Activated CD4-positive, alpha-beta T cell treated with anti-CD3 and anti-CD28 coated beads, Interleukin-2, amount 10 ng/mL, durations not matched to agents 7 days and 5 days (primary cell): ENCODE measurements around the gene IFNA21. TPM values are rescaled to one million over a fixed set of nuclear protein-coding genes. Genes with fewer than 3 reads are reported as not detected.
"Not testable (repeated sequence)": the region's sequence is repeated elsewhere in the genome, so short reads cannot be mapped to it uniquely, and the experiment has no call there.

ENCODE experiments used
- CTCF ChIA-PET: fragments of 350-600 bp; sonication (Branson Sonifier 250); formaldehyde crosslinking; loops from one replicate; lab custom pipeline; 2021; ENCODE audit warnings: antibody characterized with exemption; lab: Charles Lee
- POLR2A ChIA-PET: fragments of 350-600 bp; sonication (Branson Sonifier 250); formaldehyde crosslinking; loops from one replicate; lab custom pipeline; 2021; ENCODE audit warnings: antibody characterized with exemption; lab: Charles Lee
- DNase-seq: peaks from one replicate; pipeline ENCODE4 v3.0.0-alpha.2; 2020
- H3K27ac Mint-ChIP-seq: one replicate; pipeline ENCODE4 v1.8.0; 2021; ENCODE audit warnings: mild to moderate bottlenecking, moderate library complexity, mixed read lengths
- H3K27me3 Mint-ChIP-seq: one replicate; pipeline ENCODE4 v1.8.0; 2021; ENCODE audit warnings: mixed read lengths
- H3K36me3 Mint-ChIP-seq: one replicate; pipeline ENCODE4 v1.8.0; 2021; ENCODE audit warnings: low read depth, mixed read lengths
- H3K4me1 Mint-ChIP-seq: one replicate; pipeline ENCODE4 v1.8.0; 2021; ENCODE audit warnings: mixed read lengths
- H3K4me3 Mint-ChIP-seq: one replicate; pipeline ENCODE4 v1.8.0; 2021; ENCODE audit warnings: mild to moderate bottlenecking, moderate library complexity, mixed read lengths
- H3K9me3 Mint-ChIP-seq: one replicate; pipeline ENCODE4 v1.8.0; 2021; ENCODE audit warnings: mixed read lengths
- total RNA-seq, 2 experiments: library from RNA; stranded (reverse); gene quantifications; one replicate each; pipeline ENCODE4 v1.2.3, GENCODE V29; 2021

IFNA21 gene
- total RNA-seq: not detected

GRCh38 chr9:21166560-21166959, at the start of gene IFNA21:
IFNA21 (minus strand) TSS chr9:21166660; CDS start chr9:21166612, 48 bp downstream.
- H3K36me3 Mint-ChIP-seq, H3K9me3 Mint-ChIP-seq, POLR2A ChIA-PET, H3K27ac Mint-ChIP-seq, DNase-seq, H3K4me3 Mint-ChIP-seq, CTCF ChIA-PET: not testable (repeated sequence)
- H3K27me3 Mint-ChIP-seq: peaks cover 23% of the 10 kb centered on the region
- H3K4me1 Mint-ChIP-seq: peaks cover 23% of the 10 kb centered on the region

GRCh38 chr9:21213411-21214326, 47.2 kb upstream of the IFNA21 start:
- POLR2A ChIA-PET, DNase-seq, H3K27ac Mint-ChIP-seq, H3K4me1 Mint-ChIP-seq, H3K9me3 Mint-ChIP-seq, H3K36me3 Mint-ChIP-seq, H3K4me3 Mint-ChIP-seq: not testable (repeated sequence)
- CTCF ChIA-PET: interaction anchor here (1.1 kb wide), 1 partner anchor 182 kb away, joined by 3 read pairs; no protein-coding TSS in a partner anchor
- H3K27me3 Mint-ChIP-seq: peaks cover 12% of the 10 kb centered on the region

- H3K4me3 Mint-ChIP-seq, DNase-seq, CTCF ChIA-PET, H3K27me3 Mint-ChIP-seq, H3K27ac Mint-ChIP-seq, H3K9me3 Mint-ChIP-seq, POLR2A ChIA-PET, H3K36me3 Mint-ChIP-seq, H3K4me1 Mint-ChIP-seq: not testable (repeated sequence)
Observed at GRCh38 chr9:21212160-21212559, 45.7 kb upstream of the IFNA21 start.

- H3K4me3 Mint-ChIP-seq, H3K4me1 Mint-ChIP-seq, H3K9me3 Mint-ChIP-seq, POLR2A ChIA-PET, DNase-seq, CTCF ChIA-PET, H3K36me3 Mint-ChIP-seq, H3K27me3 Mint-ChIP-seq, H3K27ac Mint-ChIP-seq: not testable (repeated sequence)
Observed at GRCh38 chr9:21210782-21211181, 44.3 kb upstream of the IFNA21 start.

GRCh38 chr9:21210311-21210710, 43.9 kb upstream of the IFNA21 start:
- CTCF ChIA-PET: no interaction called here
- no peaks in the 10 kb centered on the region for H3K36me3 Mint-ChIP-seq

GRCh38 chr9:21207043-21207442, 40.6 kb upstream of the IFNA21 start, which contains the start of gene IFNA10:
IFNA10 (minus strand) TSS chr9:21207143; CDS start chr9:21207097, 46 bp downstream.
- DNase-seq, CTCF ChIA-PET, H3K4me1 Mint-ChIP-seq: not testable (repeated sequence)

More at GRCh38 chr9:21210311-21210710, 43.9 kb upstream of the IFNA21 start:
- no peak for DNase-seq
- Mint-ChIP-seq H3K4me3 (no peak overlapping the region), H3K4me1 (peaks cover 4% of the 10 kb centered on the region), H3K9me3 (no peaks in the 10 kb centered on the region), H3K27ac (no peak overlapping the region), H3K27me3 (peaks cover 10% of the 10 kb centered on the region)
- POLR2A ChIA-PET: no interaction called here

GRCh38 chr9:21205204-21205603, 38.7 kb upstream of the IFNA21 start:
- H3K9me3 Mint-ChIP-seq: no peaks in the 10 kb centered on the region
- no peak overlapping the region for H3K27ac Mint-ChIP-seq
- H3K4me1 Mint-ChIP-seq: no peaks in the 10 kb centered on the region
- no peak overlapping the region for H3K4me3 Mint-ChIP-seq
- DNase-seq: no peak
- ChIA-PET CTCF (no interaction called here), POLR2A (no interaction called here)
- no peaks in the 10 kb centered on the region for H3K36me3 Mint-ChIP-seq
- peaks cover 33% of the 10 kb centered on the region for H3K27me3 Mint-ChIP-seq

More at GRCh38 chr9:21207043-21207442, 40.6 kb upstream of the IFNA21 start, which contains the start of gene IFNA10:
- H3K27ac Mint-ChIP-seq, H3K9me3 Mint-ChIP-seq, POLR2A ChIA-PET, H3K4me3 Mint-ChIP-seq, H3K36me3 Mint-ChIP-seq: not testable (repeated sequence)
- H3K27me3 Mint-ChIP-seq: peaks cover 21% of the 10 kb centered on the region

- H3K27me3 Mint-ChIP-seq: peaks cover 38% of the 10 kb centered on the region
- H3K27ac Mint-ChIP-seq, DNase-seq, H3K9me3 Mint-ChIP-seq, CTCF ChIA-PET, H3K4me3 Mint-ChIP-seq, H3K4me1 Mint-ChIP-seq, H3K36me3 Mint-ChIP-seq, POLR2A ChIA-PET: not testable (repeated sequence)
Observed at GRCh38 chr9:21202105-21202504, 35.6 kb upstream of the IFNA21 start, which contains the start of gene IFNA7. IFNA7 (minus strand) TSS chr9:21202205; CDS start chr9:21202165, 40 bp downstream.

- not testable (repeated sequence) for H3K9me3 Mint-ChIP-seq, H3K27me3 Mint-ChIP-seq, H3K27ac Mint-ChIP-seq, H3K36me3 Mint-ChIP-seq, H3K4me1 Mint-ChIP-seq
- DNase-seq: peak; percentile 64
- ChIA-PET POLR2A (interaction anchor here (0.6 kb wide), 1 partner anchor 58 kb away, joined by 8 read pairs; no protein-coding TSS in a partner anchor), CTCF (interaction anchor here (0.6 to 1.2 kb wide), 5 partner anchors 9 to 140 kb away, joined by 3 to 5 read pairs (median 3); partner anchors contain the start of gene KLHL9)
- H3K4me3 Mint-ChIP-seq: peak overlapping the region; percentile 25
Observed at GRCh38 chr9:21194867-21195776, 28.7 kb upstream of the IFNA21 start.

- H3K27ac Mint-ChIP-seq, H3K4me3 Mint-ChIP-seq, CTCF ChIA-PET, DNase-seq, POLR2A ChIA-PET, H3K9me3 Mint-ChIP-seq, H3K4me1 Mint-ChIP-seq, H3K36me3 Mint-ChIP-seq: not testable (repeated sequence)
- peaks cover 24% of the 10 kb centered on the region for H3K27me3 Mint-ChIP-seq
Observed at GRCh38 chr9:21187487-21187886, 21.0 kb upstream of the IFNA21 start, which contains the start of gene IFNA4. IFNA4 (minus strand) TSS chr9:21187587; CDS start chr9:21187531, 56 bp downstream.

- H3K27ac Mint-ChIP-seq: not testable (repeated sequence)
- peaks cover 18% of the 10 kb centered on the region for H3K27me3 Mint-ChIP-seq
- CTCF ChIA-PET: interaction anchor here (0.7 to 1.4 kb wide), 2 partner anchors 12 to 213 kb away, joined by 3 to 4 read pairs; no protein-coding TSS in a partner anchor
Observed at GRCh38 chr9:21182810-21183736, 16.6 kb upstream of the IFNA21 start.

More at GRCh38 chr9:21182810-21183736, 16.6 kb upstream of the IFNA21 start:
- H3K4me1 Mint-ChIP-seq, POLR2A ChIA-PET, H3K36me3 Mint-ChIP-seq, H3K9me3 Mint-ChIP-seq, H3K4me3 Mint-ChIP-seq: not testable (repeated sequence)
- DNase-seq: peak; percentile 41
